Measurements from ENCODE around the gene SCLY. TPM values are rescaled to one million over a fixed set of nuclear protein-coding genes. Genes with fewer than 3 reads are reported as not detected.
A peak's percentile ranks its signal among the peaks of the same experiment; 100 is the strongest.
"Not testable (repeated sequence)": the region's sequence is repeated elsewhere in the genome, so short reads cannot be mapped to it uniquely, and the experiment has no call there.

SCLY gene
- total RNA-seq, 6 experiments from 2014 or later, result 24.4 to 54.2 (median 35.9) TPM

DNA sequence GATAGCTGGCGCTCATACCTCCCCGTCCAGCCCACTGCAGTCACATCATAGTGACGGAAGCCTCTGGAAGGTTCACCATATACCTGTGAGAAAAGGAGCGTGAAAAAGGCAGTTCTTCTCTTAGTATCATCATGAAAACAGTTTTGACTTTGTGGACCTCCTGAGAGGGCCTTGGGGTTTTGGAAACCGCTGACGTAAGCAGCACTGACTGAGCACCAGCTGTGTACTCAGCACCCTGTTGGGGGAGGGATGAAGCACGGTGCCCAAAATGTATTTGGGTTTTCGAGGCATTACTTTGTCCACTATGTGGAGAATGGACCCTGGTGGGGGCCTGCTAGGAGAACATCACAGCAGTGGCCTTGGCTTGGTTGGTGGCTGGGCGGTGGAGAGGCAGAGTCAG, 5.4 kb downstream of the SCLY start:
- Histone ChIP-seq H3K9me3 (no peaks in the 10 kb centered on the region), H3K4me3 (no peak overlapping the region), H3K4me1 (peaks cover 0 to 59% (median 25%) of the 10 kb centered on the region in 4 donors), H3K27me3 (no peaks in the 10 kb centered on the region), H3K27ac (peak overlapping the region in 2 of 3 donors; percentile 74 to 83), H3K36me3 (peaks cover 0 to 9% (median under 1%) of the 10 kb centered on the region in 4 donors)
- no peak for DNase-seq
- no peak for ATAC-seq
- intact Hi-C loops (cut with DNase I), result no loop called here
- TF ChIP-seq POLR2A (IDR thresholded peaks at IDR 0.05), result no peak
- TF ChIP-seq, protein P1, sequence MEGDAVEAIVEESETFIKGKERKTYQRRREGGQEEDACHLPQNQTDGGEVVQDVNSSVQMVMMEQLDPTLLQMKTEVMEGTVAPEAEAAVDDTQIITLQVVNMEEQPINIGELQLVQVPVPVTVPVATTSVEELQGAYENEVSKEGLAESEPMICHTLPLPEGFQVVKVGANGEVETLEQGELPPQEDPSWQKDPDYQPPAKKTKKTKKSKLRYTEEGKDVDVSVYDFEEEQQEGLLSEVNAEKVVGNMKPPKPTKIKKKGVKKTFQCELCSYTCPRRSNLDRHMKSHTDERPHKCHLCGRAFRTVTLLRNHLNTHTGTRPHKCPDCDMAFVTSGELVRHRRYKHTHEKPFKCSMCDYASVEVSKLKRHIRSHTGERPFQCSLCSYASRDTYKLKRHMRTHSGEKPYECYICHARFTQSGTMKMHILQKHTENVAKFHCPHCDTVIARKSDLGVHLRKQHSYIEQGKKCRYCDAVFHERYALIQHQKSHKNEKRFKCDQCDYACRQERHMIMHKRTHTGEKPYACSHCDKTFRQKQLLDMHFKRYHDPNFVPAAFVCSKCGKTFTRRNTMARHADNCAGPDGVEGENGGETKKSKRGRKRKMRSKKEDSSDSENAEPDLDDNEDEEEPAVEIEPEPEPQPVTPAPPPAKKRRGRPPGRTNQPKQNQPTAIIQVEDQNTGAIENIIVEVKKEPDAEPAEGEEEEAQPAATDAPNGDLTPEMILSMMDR (IDR thresholded peaks at IDR 0.05), result no peak
- WGBS (ENCODE audit: insufficient coverage, low coverage, low lambda C conversion rate, missing lambda C conversion rate), result 84% methylated on average over 5 of the region's 9 CpGs

DNA sequence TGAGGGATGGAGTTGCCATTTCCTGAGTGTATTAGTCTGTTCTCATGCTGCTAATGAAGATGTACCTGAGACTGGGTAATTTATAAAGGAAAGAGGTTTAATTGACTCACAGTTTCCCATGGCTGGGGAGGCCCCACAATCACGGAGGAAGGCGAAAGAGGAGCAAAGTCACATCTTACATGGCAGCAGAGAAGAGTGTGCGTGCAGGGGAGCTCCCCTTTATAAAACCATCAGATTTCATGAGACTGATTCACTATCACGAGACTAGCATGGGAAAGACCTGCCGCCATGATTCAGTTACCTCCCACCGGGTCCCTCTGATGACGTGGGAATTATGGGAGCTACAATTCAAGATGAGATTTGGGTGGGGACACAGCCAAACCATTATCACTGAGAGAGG, 5.9 kb downstream of the SCLY start:
- DNase-seq; H3K4me3 ChIP-seq; H3K36me3 ChIP-seq; intact Hi-C loops (cut with DNase I); ATAC-seq; H3K27me3 ChIP-seq; H3K9me3 ChIP-seq: not testable (repeated sequence)
- Histone ChIP-seq H3K4me1 (peaks cover 0 to 61% (median 25%) of the 10 kb centered on the region in 4 donors), H3K27ac (peak overlapping the region in 1 of 3 donors; percentile 74)
- 89% methylated on average over 5 of the region's 7 CpGs for WGBS (ENCODE audit: insufficient coverage, low coverage, low lambda C conversion rate, missing lambda C conversion rate)

DNA sequence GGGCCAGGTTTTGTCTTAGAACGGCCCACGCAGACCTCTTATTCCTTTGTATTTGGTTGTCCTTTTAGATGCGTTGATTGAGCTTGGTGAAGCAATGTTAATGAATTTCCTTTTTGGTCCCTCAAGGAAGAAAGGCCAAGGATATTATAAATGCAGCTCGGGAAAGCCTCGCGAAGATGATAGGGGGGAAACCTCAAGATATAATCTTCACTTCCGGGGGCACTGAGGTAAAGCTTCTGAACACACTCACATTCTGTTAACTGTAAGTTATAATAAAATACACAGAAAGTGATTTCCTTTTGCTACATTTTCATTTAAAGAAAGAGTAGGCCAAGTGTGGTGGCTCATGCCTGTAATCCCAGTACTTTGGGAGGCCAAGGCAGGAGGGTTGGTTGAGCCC, 7.1 kb downstream of the SCLY start:
- ATAC-seq (no peak), DNase-seq (no peak)
- Histone ChIP-seq H3K27ac (peak overlapping the region in 1 of 3 donors; percentile 25), H3K27me3 (no peaks in the 10 kb centered on the region), H3K4me1 (peaks cover 0 to 54% (median 20%) of the 10 kb centered on the region in 4 donors), H3K4me3 (no peak overlapping the region), H3K36me3 (peaks cover 0 to 9% (median under 1%) of the 10 kb centered on the region in 4 donors), H3K9me3 (no peaks in the 10 kb centered on the region)
- intact Hi-C loops (cut with DNase I), result no loop called here
- 90% methylated on average over 7 of the region's 7 CpGs for WGBS (ENCODE audit: insufficient coverage, low coverage, low lambda C conversion rate, missing lambda C conversion rate)
- TF ChIP-seq, protein P1 (IDR thresholded peaks at IDR 0.05), result no peak

DNA sequence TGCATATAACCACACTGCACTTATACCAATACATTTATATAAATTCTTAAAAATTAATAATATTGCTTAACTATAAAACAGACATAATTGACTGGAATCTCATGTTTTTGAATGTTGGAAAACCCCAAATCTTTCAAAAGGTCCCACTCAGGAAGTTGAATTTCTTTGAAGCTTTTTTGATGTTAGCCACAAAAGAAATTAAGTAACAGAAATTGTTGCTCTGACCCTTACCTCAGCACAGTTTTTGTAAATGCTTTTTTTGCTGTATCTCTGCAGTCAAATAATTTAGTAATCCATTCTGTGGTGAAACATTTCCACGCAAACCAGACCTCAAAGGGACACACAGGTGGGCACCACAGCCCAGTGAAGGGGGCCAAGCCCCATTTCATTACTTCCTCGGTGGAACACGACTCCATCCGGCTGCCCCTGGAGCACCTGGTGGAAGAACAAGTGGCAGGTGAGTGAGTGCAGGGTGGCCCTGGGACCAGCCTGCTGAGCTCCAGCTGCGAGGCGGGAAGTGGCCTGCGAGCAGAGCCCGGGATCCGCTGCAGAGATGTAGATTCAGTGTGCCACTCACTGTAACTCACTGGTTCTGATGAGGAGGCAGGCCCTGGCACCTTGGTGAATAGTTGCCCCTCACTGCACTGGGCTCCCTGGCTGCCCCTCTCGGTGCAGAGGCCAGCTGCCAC, 8.4 kb downstream of the SCLY start:
- TF ChIP-seq, protein P1 (IDR thresholded peaks at IDR 0.05), result no peak
- no peak for TF ChIP-seq POLR2A (IDR thresholded peaks at IDR 0.05)
- ATAC-seq (peak in 3 of 4 donors; percentile 14 to 20 (median 18)), DNase-seq (no peak)
- intact Hi-C loops (cut with DNase I), result no loop called here
- Histone ChIP-seq H3K27me3 (no peaks in the 10 kb centered on the region), H3K4me3 (no peak overlapping the region), H3K36me3 (peaks cover 0 to 9% (median under 1%) of the 10 kb centered on the region in 4 donors), H3K4me1 (peaks cover 0 to 42% (median 14%) of the 10 kb centered on the region in 4 donors), H3K27ac (peak overlapping the region in 2 of 3 donors; percentile 12 to 38), H3K9me3 (no peaks in the 10 kb centered on the region)
- 61% methylated on average over 3 of the region's 10 CpGs for WGBS (ENCODE audit: insufficient coverage, low coverage, low lambda C conversion rate, missing lambda C conversion rate)

DNA sequence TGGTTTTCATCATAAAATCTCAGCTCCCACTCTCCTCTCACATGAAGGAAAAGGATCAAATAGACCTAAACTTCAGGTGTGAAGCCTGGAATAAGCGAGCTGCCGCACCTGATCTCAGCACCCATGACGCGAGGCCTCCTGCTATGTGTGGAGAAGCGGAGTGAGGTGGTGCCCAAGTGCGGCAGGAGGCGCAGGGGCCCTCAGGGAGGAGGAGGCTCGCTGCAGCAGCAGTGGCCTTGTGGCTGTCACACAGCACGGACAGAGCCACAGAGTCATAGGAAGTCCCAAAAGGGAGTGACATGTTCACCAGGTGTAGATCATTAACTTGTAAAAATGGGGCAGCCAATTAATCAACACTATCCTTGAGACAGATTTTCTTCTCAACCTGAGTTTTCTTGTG, 9.1 kb downstream of the SCLY start:
- TF ChIP-seq, protein P1 (IDR thresholded peaks at IDR 0.05), result no peak
- TF ChIP-seq POLR2A (IDR thresholded peaks at IDR 0.05), result no peak
- 71% methylated on average over 9 of the region's 9 CpGs for WGBS (ENCODE audit: insufficient coverage, low coverage, low lambda C conversion rate, missing lambda C conversion rate)
- H3K4me3 ChIP-seq, result no peak overlapping the region
- H3K27me3 ChIP-seq, result no peaks in the 10 kb centered on the region
- H3K4me1 ChIP-seq, result peaks cover 0 to 40% (median 13%) of the 10 kb centered on the region in 4 donors
- H3K27ac ChIP-seq, result peak overlapping the region in 1 of 3 donors; percentile 38
- intact Hi-C loops (cut with DNase I), result no loop called here
- peak; percentile 70 to 79 (median 72) for ATAC-seq
- no peak for DNase-seq
- H3K9me3 ChIP-seq, result no peaks in the 10 kb centered on the region
- peaks cover 0 to 9% (median under 1%) of the 10 kb centered on the region in 4 donors for H3K36me3 ChIP-seq
